Peyer's patch (tissue), 4 donors: ENCODE data around the gene SLC1A5. TPM values are rescaled to one million over a fixed set of nuclear protein-coding genes. Genes with fewer than 3 reads are reported as not detected.

Experiments
- DNase-seq, 3 donors: peaks; one replicate each; pipeline ENCODE4 v3.0.0-alpha.2; 2017 to 2019
- H3K27ac ChIP-seq, 4 donors: fragments of 200-600 bp; sonication (generic); one replicate each; pipeline ENCODE4 v1.5.1; 2016 to 2019
- H3K27me3 ChIP-seq, 2 donors: fragments of 200-600 bp; sonication (generic); one replicate each; pipeline ENCODE4 v1.5.1; 2019
- H3K36me3 ChIP-seq, 3 donors: fragments of 200-600 bp; sonication (generic); one replicate each; pipeline ENCODE4 v1.5.1; 2016 to 2019
- H3K4me1 ChIP-seq, 4 donors: fragments of 200-600 bp; sonication (generic); one replicate each; pipeline ENCODE4 v1.5.1; 2016 to 2019
- H3K4me3 ChIP-seq, 4 donors: fragments of 200-600 bp; sonication (generic); 1 replicate in 3 of 4; 2 replicates in 1 of 4; pipeline ENCODE4 v1.5.1; 2016 to 2019; ENCODE audit warnings: mild to moderate bottlenecking in 1 of 4
- H3K9me3 ChIP-seq, 4 donors: fragments of 200-600 bp; sonication (generic); one replicate each; pipeline ENCODE4 v1.5.1; 2016 to 2019; ENCODE audit warnings: mild to moderate bottlenecking in 1 of 4
- CTCF ChIP-seq, 6 experiments: fragments of 450-650 bp in 4 of 6; fragments of 200-600 bp in 2 of 6; sonication (generic) in 1 of 6; IDR thresholded peaks; one replicate each; pipeline ENCODE4 v1.5.1; 2017 to 2019; ENCODE audit warnings: antibody characterized with exemption in 6 of 6, mild to moderate bottlenecking in 3 of 6, moderate library complexity in 1 of 6
- POLR2A ChIP-seq, 2 donors: fragments of 450-650 bp; IDR thresholded peaks; one replicate each; pipeline ENCODE4 v1.5.1; 2017; ENCODE audit warnings: antibody characterized with exemption in 2 of 2, mild to moderate bottlenecking in 2 of 2, moderate library complexity in 2 of 2
- total RNA-seq, 4 donors: library from RNA; depleted of rRNA; stranded (reverse); fragments of >200 nt; gene quantifications; one replicate each; pipeline ENCODE4 v1.1.0, GENCODE V29; 2016

The SLC1A5 gene
- total RNA-seq, 4 donors from 2014 or later, result 19.8 to 34.7 (median 31.2) TPM

- H3K4me3 ChIP-seq, result no peak overlapping the region
- no peaks in the 10 kb centered on the region for H3K9me3 ChIP-seq
- no peak for TF ChIP-seq POLR2A (IDR thresholded peaks at IDR 0.05)
- no peak for TF ChIP-seq CTCF (IDR thresholded peaks at IDR 0.05)
- peaks cover 0 to 92% (median 0%) of the 10 kb centered on the region in 3 donors for H3K36me3 ChIP-seq
- peaks cover 0 to 9% (median 0%) of the 10 kb centered on the region in 4 donors for H3K4me1 ChIP-seq
- DNase-seq, result peak in 1 of 3 donors; percentile 34
- H3K27ac ChIP-seq, result peak overlapping the region in 2 of 4 donors; percentile 6 to 25
- H3K27me3 ChIP-seq, result no peaks in the 10 kb centered on the region
These were observed 54.6 kb downstream of the SLC1A5 start for GRCh38 chr19:46733690-46734292.

- no peak for TF ChIP-seq CTCF (IDR thresholded peaks at IDR 0.05)
- TF ChIP-seq POLR2A (IDR thresholded peaks at IDR 0.05), result no peak
- peak overlapping the region in 1 of 4 donors; percentile 6 for H3K27ac ChIP-seq
- peak in 1 of 3 donors; percentile 37 for DNase-seq
- H3K4me1 ChIP-seq, result peaks cover 0 to 10% (median 0%) of the 10 kb centered on the region in 4 donors
- H3K36me3 ChIP-seq, result peaks cover 0 to 91% (median 0%) of the 10 kb centered on the region in 3 donors
- H3K9me3 ChIP-seq, result no peaks in the 10 kb centered on the region
- no peak overlapping the region for H3K4me3 ChIP-seq
- H3K27me3 ChIP-seq, result no peaks in the 10 kb centered on the region
These were observed 55.3 kb downstream of the SLC1A5 start for GRCh38 chr19:46732966-46733689.

GRCh38 chr19:46732172-46732938, 56.0 kb downstream of the SLC1A5 start:
- DNase-seq, result peak in 1 of 3 donors; percentile 30
- Histone ChIP-seq H3K27me3 (no peaks in the 10 kb centered on the region), H3K9me3 (no peaks in the 10 kb centered on the region), H3K4me3 (no peak overlapping the region), H3K36me3 (peaks cover 0 to 91% (median 0%) of the 10 kb centered on the region in 3 donors), H3K4me1 (peaks cover 0 to 10% (median 0%) of the 10 kb centered on the region in 4 donors), H3K27ac (no peak overlapping the region)
- TF ChIP-seq POLR2A (IDR thresholded peaks at IDR 0.05), result no peak
- TF ChIP-seq CTCF (IDR thresholded peaks at IDR 0.05), result no peak

- Histone ChIP-seq H3K9me3 (no peaks in the 10 kb centered on the region), H3K4me3 (no peak overlapping the region), H3K36me3 (peaks cover 0 to 91% (median 0%) of the 10 kb centered on the region in 3 donors), H3K4me1 (peaks cover 0 to 10% (median 0%) of the 10 kb centered on the region in 4 donors), H3K27ac (peak overlapping the region in 1 of 4 donors; percentile 28), H3K27me3 (no peaks in the 10 kb centered on the region)
- TF ChIP-seq CTCF (IDR thresholded peaks at IDR 0.05) (no peak), POLR2A (IDR thresholded peaks at IDR 0.05) (no peak)
- DNase-seq, result no peak
These were observed 56.8 kb downstream of the SLC1A5 start for GRCh38 chr19:46731584-46731983.

GRCh38 chr19:46731007-46731501, 57.3 kb downstream of the SLC1A5 start:
- Histone ChIP-seq H3K4me3 (no peak overlapping the region), H3K27ac (peak overlapping the region in 1 of 4 donors; percentile 28), H3K36me3 (peaks cover 0 to 93% (median 0%) of the 10 kb centered on the region in 3 donors), H3K27me3 (no peaks in the 10 kb centered on the region), H3K9me3 (no peaks in the 10 kb centered on the region), H3K4me1 (peaks cover 0 to 10% (median 0%) of the 10 kb centered on the region in 4 donors)
- DNase-seq, result no peak
- TF ChIP-seq CTCF (IDR thresholded peaks at IDR 0.05) (no peak), POLR2A (IDR thresholded peaks at IDR 0.05) (no peak)
